Trophoblast cell (in vitro differentiated cells and primary cell): ENCODE measurements around the gene WNT7B.

Experiments used
- DNase-seq, 2 donors: peaks; one replicate each; pipeline ENCODE4 v3.0.0-alpha.2; 2016
- H2AFZ ChIP-seq: 2 replicates; pipeline ENCODE4 v1.6.1; 2013; ENCODE audit warnings: low read length, moderate library complexity, mild to moderate bottlenecking; ENCODE audit not compliant: insufficient read depth, poor library complexity
- H2AK5ac ChIP-seq: 2 replicates; pipeline ENCODE4 v1.6.1; 2013; ENCODE audit warnings: mild to moderate bottlenecking, low read length
- H2BK120ac ChIP-seq: 2 replicates; pipeline ENCODE4 v1.6.1; 2013; ENCODE audit warnings: low read length, mild to moderate bottlenecking, moderate library complexity; ENCODE audit not compliant: insufficient read depth, poor library complexity
- H2BK12ac ChIP-seq: 2 replicates; pipeline ENCODE4 v1.6.1; 2013; ENCODE audit warnings: mild to moderate bottlenecking, low read length, moderate library complexity
- H2BK5ac ChIP-seq: 2 replicates; pipeline ENCODE4 v1.6.1; 2013; ENCODE audit warnings: low read length, low read depth, moderate library complexity, mild to moderate bottlenecking; ENCODE audit not compliant: poor library complexity
- H3K14ac ChIP-seq: 2 replicates; pipeline ENCODE4 v1.6.1; 2013; ENCODE audit warnings: mild to moderate bottlenecking, low read length
- H3K18ac ChIP-seq: 2 replicates; pipeline ENCODE4 v1.6.1; 2013; ENCODE audit warnings: mild to moderate bottlenecking, low read length
- H3K23ac ChIP-seq: 2 replicates; pipeline ENCODE4 v1.6.1; 2013; ENCODE audit warnings: low read length
- H3K27ac ChIP-seq: 2 replicates; pipeline ENCODE4 v1.5.1; 2013; ENCODE audit warnings: low read depth, mild to moderate bottlenecking, inconsistent platforms, low read length, moderate library complexity
- H3K27me3 ChIP-seq: 2 replicates; pipeline ENCODE4 v1.6.1; 2013; ENCODE audit warnings: inconsistent platforms, mild to moderate bottlenecking, low read length, moderate library complexity; ENCODE audit not compliant: insufficient read depth
- H3K36me3 ChIP-seq, 2 experiments: 1 replicate in 1 of 2; 2 replicates in 1 of 2; pipeline ENCODE4 v1.6.1; 2013; ENCODE audit warnings: low read length in 2 of 2, mild to moderate bottlenecking in 2 of 2, moderate library complexity in 1 of 2; ENCODE audit not compliant: insufficient read depth in 2 of 2, control insufficient read depth in 1 of 2
- H3K4ac ChIP-seq: 2 replicates; pipeline ENCODE4 v1.6.1; 2013; ENCODE audit warnings: low read depth, mild to moderate bottlenecking, low read length, moderate library complexity
- H3K4me1 ChIP-seq, 2 experiments: 1 replicate in 1 of 2; 2 replicates in 1 of 2; pipeline ENCODE4 v1.6.1; 2013; ENCODE audit warnings: low read length in 2 of 2, mild to moderate bottlenecking in 2 of 2, moderate library complexity in 1 of 2; ENCODE audit not compliant: insufficient read depth in 2 of 2, control insufficient read depth in 1 of 2
- H3K4me2 ChIP-seq: 2 replicates; pipeline ENCODE4 v1.6.1; 2013; ENCODE audit warnings: inconsistent platforms, mild to moderate bottlenecking, low read length, moderate library complexity
- H3K4me3 ChIP-seq: 2 replicates; pipeline ENCODE4 v1.5.1; 2013; ENCODE audit warnings: mild to moderate bottlenecking, low read depth, low read length, inconsistent platforms
- H3K79me1 ChIP-seq: one replicate; pipeline ENCODE4 v1.6.1; 2013; ENCODE audit warnings: low read length
- H3K79me2 ChIP-seq: 2 replicates; pipeline ENCODE4 v1.6.1; 2013; ENCODE audit warnings: low read length, mild to moderate bottlenecking; ENCODE audit not compliant: control insufficient read depth, insufficient read depth, poor library complexity
- H3K9ac ChIP-seq: 2 replicates; pipeline ENCODE4 v1.6.1; 2013; ENCODE audit warnings: mild to moderate bottlenecking, low read length
- H3K9me3 ChIP-seq: 2 replicates; pipeline ENCODE4 v1.6.1; 2013; ENCODE audit warnings: low read depth, mild to moderate bottlenecking, control low read depth, inconsistent platforms, low read length; ENCODE audit not compliant: insufficient read depth
- H4K12ac ChIP-seq: 2 replicates; pipeline ENCODE4 v1.6.1; 2013; ENCODE audit warnings: low read depth, mild to moderate bottlenecking, low read length, moderate library complexity
- H4K8ac ChIP-seq: 2 replicates; pipeline ENCODE4 v1.6.1; 2013; ENCODE audit warnings: low read depth, mild to moderate bottlenecking, low read length, moderate library complexity
- H4K91ac ChIP-seq: one replicate; pipeline ENCODE4 v1.6.1; 2013; ENCODE audit warnings: low read depth, mild to moderate bottlenecking, low read length, moderate library complexity
- WGBS: extraction: QIAGEN DNeasy Blood & Tissue Kit; methylation state at CpG from one replicate; pipeline ENCODE4 v1.1.7; 2013; ENCODE audit warnings: missing lambda C conversion rate; ENCODE audit not compliant: insufficient read length, insufficient coverage; ENCODE audit errors: extremely low coverage; 5-methylcytosine and 5-hydroxymethylcytosine counted together

WNT7B gene

GRCh38 chr22:45891996-45892621, 84.9 kb downstream of the WNT7B start:
- Histone ChIP-seq H2BK120ac (no peak overlapping the region), H4K91ac (no peak overlapping the region), H3K4me3 (no peak overlapping the region), H4K8ac (no peak overlapping the region), H3K9ac (no peak overlapping the region), H4K12ac (no peak overlapping the region), H2AFZ (no peak overlapping the region), H3K4me2 (no peak overlapping the region), H3K36me3 (no peaks in the 10 kb centered on the region), H3K27me3 (no peaks in the 10 kb centered on the region), H3K79me1 (peaks cover 13% of the 10 kb centered on the region), H3K4ac (no peak overlapping the region), H3K9me3 (no peaks in the 10 kb centered on the region), H2AK5ac (no peak overlapping the region), H2BK12ac (no peak overlapping the region), H3K27ac (no peak overlapping the region), H3K18ac (no peak overlapping the region), H3K14ac (no peak overlapping the region), H3K4me1 (peaks cover 13 to 15% of the 10 kb centered on the region in 2 experiments), H3K79me2 (peaks cover 2% of the 10 kb centered on the region), H2BK5ac (no peak overlapping the region), H3K23ac (no peak overlapping the region)
- no peak for DNase-seq
- no CpG with 5 or more reads among the region's 22 CpGs for WGBS

GRCh38 chr22:45891471-45891995, 85.4 kb downstream of the WNT7B start:
- H3K9me3 ChIP-seq = no peaks in the 10 kb centered on the region
- no peaks in the 10 kb centered on the region for H3K27me3 ChIP-seq
- H3K79me1 ChIP-seq = peaks cover 9% of the 10 kb centered on the region
- H3K27ac ChIP-seq = no peak overlapping the region
- H3K23ac ChIP-seq = no peak overlapping the region
- no peak overlapping the region for H2AFZ ChIP-seq
- no peak overlapping the region for H2AK5ac ChIP-seq
- H2BK12ac ChIP-seq = no peak overlapping the region
- peaks cover 7 to 9% of the 10 kb centered on the region in 2 experiments for H3K4me1 ChIP-seq
- no peak overlapping the region for H3K18ac ChIP-seq
- no peak overlapping the region for H3K14ac ChIP-seq
- no peak overlapping the region for H2BK120ac ChIP-seq
- H3K4ac ChIP-seq = no peak overlapping the region
- no peak overlapping the region for H3K9ac ChIP-seq
- H4K8ac ChIP-seq = no peak overlapping the region
- peaks cover 2% of the 10 kb centered on the region for H3K79me2 ChIP-seq
- no peak overlapping the region for H4K91ac ChIP-seq
- H3K4me2 ChIP-seq = no peak overlapping the region
- no CpG with 5 or more reads among the region's 25 CpGs for WGBS
- H3K4me3 ChIP-seq = no peak overlapping the region
- H2BK5ac ChIP-seq = no peak overlapping the region
- H3K36me3 ChIP-seq = no peaks in the 10 kb centered on the region
- DNase-seq = no peak
- H4K12ac ChIP-seq = no peak overlapping the region

GRCh38 chr22:45891021-45891421, 85.9 kb downstream of the WNT7B start:
- Histone ChIP-seq H3K9me3 (no peaks in the 10 kb centered on the region), H2AK5ac (no peak overlapping the region), H3K23ac (no peak overlapping the region), H3K4me2 (no peak overlapping the region), H2BK5ac (no peak overlapping the region), H4K12ac (no peak overlapping the region), H3K36me3 (no peaks in the 10 kb centered on the region), H3K27ac (no peak overlapping the region), H3K79me2 (no peaks in the 10 kb centered on the region), H3K18ac (no peak overlapping the region), H2BK120ac (no peak overlapping the region), H4K91ac (no peak overlapping the region), H3K14ac (no peak overlapping the region), H3K4me1 (peaks cover 4 to 6% of the 10 kb centered on the region in 2 experiments), H3K4ac (no peak overlapping the region), H3K79me1 (peaks cover 6% of the 10 kb centered on the region), H2AFZ (no peak overlapping the region), H3K27me3 (no peaks in the 10 kb centered on the region), H2BK12ac (no peak overlapping the region), H3K9ac (no peak overlapping the region), H3K4me3 (no peak overlapping the region), H4K8ac (no peak overlapping the region)
- WGBS = no CpG with 5 or more reads among the region's 37 CpGs
- no peak for DNase-seq

- no peak overlapping the region for H3K18ac ChIP-seq
- no peaks in the 10 kb centered on the region for H3K79me1 ChIP-seq
- H2BK12ac ChIP-seq = no peak overlapping the region
- no peak overlapping the region for H3K9ac ChIP-seq
- H3K27me3 ChIP-seq = no peaks in the 10 kb centered on the region
- no peaks in the 10 kb centered on the region for H3K4me1 ChIP-seq
- no peak overlapping the region for H3K14ac ChIP-seq
- no peak overlapping the region for H4K8ac ChIP-seq
- no peak overlapping the region for H2AFZ ChIP-seq
- no peaks in the 10 kb centered on the region for H3K79me2 ChIP-seq
- H3K9me3 ChIP-seq = no peaks in the 10 kb centered on the region
- H3K4me2 ChIP-seq = no peak overlapping the region
- H3K36me3 ChIP-seq = no peaks in the 10 kb centered on the region
- no peak overlapping the region for H3K27ac ChIP-seq
- DNase-seq = no peak
- H4K12ac ChIP-seq = no peak overlapping the region
- no peak overlapping the region for H4K91ac ChIP-seq
- H3K4me3 ChIP-seq = no peak overlapping the region
- H3K23ac ChIP-seq = no peak overlapping the region
- H3K4ac ChIP-seq = no peak overlapping the region
- WGBS = 100% methylated on average over 7 of the region's 26 CpGs
- no peak overlapping the region for H2BK120ac ChIP-seq
- H2AK5ac ChIP-seq = no peak overlapping the region
- H2BK5ac ChIP-seq = no peak overlapping the region
Observed at GRCh38 chr22:45890351-45890635, 86.7 kb downstream of the WNT7B start.
